Thyroid gland (tissue), 4 donors: Measurements from ENCODE around the gene MAGI3.

Source experiments
- CTCF ChIP-seq, 6 experiments: fragments of 200-600 bp in 3 of 6; fragments of 450-650 bp in 3 of 6; sonication (generic) in 3 of 6; IDR thresholded peaks; one replicate each; pipeline ENCODE4 v1.5.1; 2016 to 2019; ENCODE audit warnings: antibody characterized with exemption in 6 of 6, mild to moderate bottlenecking in 2 of 6, inconsistent platforms in 1 of 6, moderate library complexity in 1 of 6
- POLR2A ChIP-seq, 2 donors: fragments of 450-650 bp; IDR thresholded peaks; one replicate each; pipeline ENCODE4 v1.6.1; 2017; ENCODE audit warnings: antibody characterized with exemption in 2 of 2, mild to moderate bottlenecking in 2 of 2, moderate library complexity in 1 of 2

GRCh38 chr1:113659556-113659955, 269.2 kb downstream of the MAGI3 start:
- TF ChIP-seq CTCF (IDR thresholded peaks at IDR 0.05) (no peak), POLR2A (IDR thresholded peaks at IDR 0.05) (no peak)
